AG10803 (cell line): Measurements from ENCODE around the gene S100A13.

Experiments
- DNase-seq: peaks from one replicate; pipeline ENCODE4 v3.0.0; 2010; ENCODE audit warnings: low read depth
- H3K4me3 ChIP-seq: 2 replicates; pipeline ENCODE4 v1.5.1; 2011; ENCODE audit warnings: mild to moderate bottlenecking, low read length, control low read depth
- CTCF ChIP-seq: conservative IDR thresholded peaks from 2 replicates; pipeline ENCODE4 v1.5.1; 2011; ENCODE audit warnings: mild to moderate bottlenecking, low read length, control low read depth, inconsistent platforms

Gene S100A13

GRCh38 chr1:153655333-153655732, 28.0 kb upstream of the S100A13 start:
- TF ChIP-seq CTCF, result no peak
- DNase-seq, result no peak
- H3K4me3 ChIP-seq, result no peak overlapping the region

- no peak overlapping the region for H3K4me3 ChIP-seq
- peak; percentile 63 for DNase-seq
- no peak for TF ChIP-seq CTCF
Measured at GRCh38 chr1:153652805-153653500, 25.6 kb upstream of the S100A13 start.

- DNase-seq, result no peak
- no peak overlapping the region for H3K4me3 ChIP-seq
- no peak for TF ChIP-seq CTCF
Measured at GRCh38 chr1:153651771-153652170, 24.5 kb upstream of the S100A13 start.

GRCh38 chr1:153649863-153650235, 22.5 kb upstream of the S100A13 start:
- no peak overlapping the region for H3K4me3 ChIP-seq
- no peak for DNase-seq
- TF ChIP-seq CTCF, result no peak

GRCh38 chr1:153649137-153649862, 22.0 kb upstream of the S100A13 start:
- no peak for DNase-seq

GRCh38 chr1:153648000-153648643, 20.8 kb upstream of the S100A13 start:
- H3K4me3 ChIP-seq, result no peak overlapping the region
- DNase-seq, result no peak
- no peak for TF ChIP-seq CTCF

More at GRCh38 chr1:153649137-153649862, 22.0 kb upstream of the S100A13 start:
- TF ChIP-seq CTCF, result no peak
- H3K4me3 ChIP-seq, result no peak overlapping the region
